Measurements from ENCODE around the gene HSD11B1.

HSD11B1 gene

DNA sequence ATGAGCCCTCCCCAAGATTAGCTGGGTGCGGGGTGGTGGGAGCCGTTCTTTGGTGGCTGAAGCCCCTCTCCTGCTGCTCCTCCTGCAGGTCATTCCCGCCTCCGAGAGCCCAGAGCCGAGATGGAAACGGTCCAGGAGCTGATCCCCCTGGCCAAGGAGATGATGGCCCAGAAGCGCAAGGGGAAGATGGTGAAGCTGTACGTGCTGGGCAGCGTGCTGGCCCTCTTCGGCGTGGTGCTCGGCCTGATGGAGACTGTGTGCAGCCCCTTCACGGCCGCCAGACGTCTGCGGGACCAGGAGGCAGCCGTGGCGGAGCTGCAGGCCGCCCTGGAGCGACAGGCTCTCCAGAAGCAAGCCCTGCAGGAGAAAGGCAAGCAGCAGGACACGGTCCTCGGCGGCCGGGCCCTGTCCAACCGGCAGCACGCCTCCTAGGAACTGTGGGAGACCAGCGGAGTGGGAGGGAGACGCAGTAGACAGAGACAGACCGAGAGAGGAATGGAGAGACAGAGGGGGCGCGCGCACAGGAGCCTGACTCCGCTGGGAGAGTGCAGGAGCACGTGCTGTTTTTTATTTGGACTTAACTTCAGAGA lies 29.0 kb upstream of the HSD11B1 start:
- TF ChIP-seq, protein P1, sequence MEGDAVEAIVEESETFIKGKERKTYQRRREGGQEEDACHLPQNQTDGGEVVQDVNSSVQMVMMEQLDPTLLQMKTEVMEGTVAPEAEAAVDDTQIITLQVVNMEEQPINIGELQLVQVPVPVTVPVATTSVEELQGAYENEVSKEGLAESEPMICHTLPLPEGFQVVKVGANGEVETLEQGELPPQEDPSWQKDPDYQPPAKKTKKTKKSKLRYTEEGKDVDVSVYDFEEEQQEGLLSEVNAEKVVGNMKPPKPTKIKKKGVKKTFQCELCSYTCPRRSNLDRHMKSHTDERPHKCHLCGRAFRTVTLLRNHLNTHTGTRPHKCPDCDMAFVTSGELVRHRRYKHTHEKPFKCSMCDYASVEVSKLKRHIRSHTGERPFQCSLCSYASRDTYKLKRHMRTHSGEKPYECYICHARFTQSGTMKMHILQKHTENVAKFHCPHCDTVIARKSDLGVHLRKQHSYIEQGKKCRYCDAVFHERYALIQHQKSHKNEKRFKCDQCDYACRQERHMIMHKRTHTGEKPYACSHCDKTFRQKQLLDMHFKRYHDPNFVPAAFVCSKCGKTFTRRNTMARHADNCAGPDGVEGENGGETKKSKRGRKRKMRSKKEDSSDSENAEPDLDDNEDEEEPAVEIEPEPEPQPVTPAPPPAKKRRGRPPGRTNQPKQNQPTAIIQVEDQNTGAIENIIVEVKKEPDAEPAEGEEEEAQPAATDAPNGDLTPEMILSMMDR (IDR thresholded peaks at IDR 0.05; ENCODE audit: low read depth, low read length): no peak
- no peak for DNase-seq (ENCODE audit: extremely low read depth, low read depth)

DNA sequence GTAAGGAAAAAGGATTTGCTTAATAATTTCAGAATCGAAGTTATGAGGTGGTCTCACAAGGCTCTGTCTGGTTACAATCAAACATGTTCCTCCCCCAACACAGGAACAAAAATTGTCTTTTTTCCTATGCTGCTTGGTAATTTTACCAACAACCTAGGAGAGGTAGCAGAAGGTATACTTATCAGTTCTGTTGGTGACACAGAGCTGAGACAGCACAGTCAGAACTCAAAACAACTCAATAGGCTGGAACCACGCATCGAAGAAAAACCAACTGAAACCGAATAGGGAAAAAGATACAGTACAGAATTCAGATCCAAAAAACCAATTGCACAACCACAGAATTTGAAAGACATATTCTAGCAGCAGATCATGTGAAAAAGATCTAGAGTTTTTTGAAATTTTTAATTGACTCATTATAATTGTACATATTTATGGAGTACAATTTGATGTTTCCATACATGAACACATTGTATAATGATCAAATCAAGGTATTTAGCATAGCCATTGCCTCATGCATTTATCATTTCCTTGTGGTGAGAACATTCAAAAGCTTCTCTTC lies 25.6 kb upstream of the HSD11B1 start:
- no peak for DNase-seq (ENCODE audit: extremely low read depth, low read depth)
- TF ChIP-seq, protein P1 (IDR thresholded peaks at IDR 0.05; ENCODE audit: low read depth, low read length): no peak

DNA sequence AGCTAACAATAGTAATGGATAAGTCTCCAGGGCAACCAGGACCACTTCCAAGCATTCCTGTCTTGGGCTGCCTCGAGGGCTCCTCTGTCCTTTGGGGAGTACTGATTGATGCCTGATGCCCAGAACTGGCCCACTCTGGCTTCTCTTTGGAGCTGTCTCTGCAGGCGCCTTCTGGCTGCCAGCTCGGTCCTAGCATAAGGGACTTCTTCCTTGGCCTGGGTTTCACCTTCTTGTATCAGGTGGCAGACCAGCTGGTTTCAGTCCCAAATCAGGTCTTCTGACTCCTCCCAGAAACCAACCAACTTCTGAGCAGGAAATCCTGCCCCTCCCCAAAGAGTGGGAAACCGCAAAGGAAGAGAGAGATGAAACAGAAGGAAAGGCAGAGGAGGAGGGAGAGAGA lies 18.8 kb upstream of the HSD11B1 start:
- DNase-seq (ENCODE audit: extremely low read depth, low read depth): no peak
- TF ChIP-seq, protein P1 (IDR thresholded peaks at IDR 0.05; ENCODE audit: low read depth, low read length): no peak

DNA sequence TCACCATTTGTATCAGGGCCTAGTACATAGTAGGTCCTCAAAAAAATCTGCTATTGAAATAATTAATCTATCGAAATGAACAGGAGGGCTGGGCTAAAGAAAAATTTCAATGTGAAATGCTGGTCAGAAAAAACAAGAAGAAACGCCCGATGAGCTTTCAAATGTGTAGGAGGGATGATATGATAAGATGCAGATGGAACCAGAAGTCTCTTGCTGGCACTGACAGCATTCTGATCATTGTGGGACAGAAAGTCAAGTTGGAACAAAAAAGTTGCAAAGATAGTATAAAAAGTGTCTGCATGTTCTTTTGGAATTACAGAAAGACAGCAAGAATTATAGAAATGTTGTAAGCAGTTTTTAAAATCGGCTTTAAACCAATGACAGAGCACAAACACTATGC lies 18.3 kb upstream of the HSD11B1 start:
- no peak for DNase-seq (ENCODE audit: extremely low read depth, low read depth)
- TF ChIP-seq, protein P1 (IDR thresholded peaks at IDR 0.05; ENCODE audit: low read depth, low read length): no peak

DNA sequence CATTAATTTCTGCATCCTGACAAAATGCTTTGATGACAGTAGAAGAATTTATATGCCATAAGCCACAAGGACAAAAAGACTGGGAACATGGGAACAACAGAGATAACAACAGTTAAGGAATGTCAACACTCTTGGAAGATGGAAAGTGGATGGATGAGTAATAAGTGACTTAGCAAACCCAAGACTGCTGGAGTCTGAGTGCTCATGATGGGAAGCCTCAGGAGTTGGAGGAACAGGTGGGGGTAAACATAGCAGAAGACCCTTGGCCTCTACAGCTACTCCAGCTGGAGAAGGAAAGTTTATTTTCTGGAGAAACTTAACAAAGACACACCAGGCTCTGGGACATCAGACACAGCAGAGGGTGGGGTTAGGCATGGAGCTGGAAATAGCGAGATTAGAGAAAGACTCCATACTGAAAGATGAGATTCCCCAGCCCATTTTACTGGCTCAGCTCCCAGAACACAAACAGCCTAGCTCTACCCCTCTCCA lies 15.9 kb upstream of the HSD11B1 start:
- no peak for DNase-seq (ENCODE audit: extremely low read depth, low read depth)
- TF ChIP-seq, protein P1 (IDR thresholded peaks at IDR 0.05; ENCODE audit: low read depth, low read length): no peak

DNA sequence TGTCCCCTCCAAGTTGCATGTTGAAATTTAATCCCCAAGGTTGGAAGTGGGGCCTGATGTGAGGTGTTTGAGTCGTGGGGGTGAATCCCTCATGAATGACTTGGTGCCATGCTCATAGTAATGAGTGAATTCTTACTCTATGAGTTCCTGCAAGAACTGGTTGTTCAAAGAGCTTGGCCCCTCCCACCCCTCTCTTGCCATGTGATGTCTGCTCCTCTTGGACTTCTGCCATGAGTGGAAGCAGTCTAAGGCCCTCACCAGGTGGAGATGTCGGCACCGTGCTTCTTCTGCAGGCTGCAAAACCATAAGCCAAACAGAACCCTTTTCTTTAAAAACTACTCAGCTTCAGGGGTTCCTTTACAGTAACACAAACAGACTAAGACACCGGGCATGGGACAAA lies 15.2 kb upstream of the HSD11B1 start:
- no peak for DNase-seq (ENCODE audit: extremely low read depth, low read depth)
- TF ChIP-seq, protein P1 (IDR thresholded peaks at IDR 0.05; ENCODE audit: low read depth, low read length): no peak

DNA sequence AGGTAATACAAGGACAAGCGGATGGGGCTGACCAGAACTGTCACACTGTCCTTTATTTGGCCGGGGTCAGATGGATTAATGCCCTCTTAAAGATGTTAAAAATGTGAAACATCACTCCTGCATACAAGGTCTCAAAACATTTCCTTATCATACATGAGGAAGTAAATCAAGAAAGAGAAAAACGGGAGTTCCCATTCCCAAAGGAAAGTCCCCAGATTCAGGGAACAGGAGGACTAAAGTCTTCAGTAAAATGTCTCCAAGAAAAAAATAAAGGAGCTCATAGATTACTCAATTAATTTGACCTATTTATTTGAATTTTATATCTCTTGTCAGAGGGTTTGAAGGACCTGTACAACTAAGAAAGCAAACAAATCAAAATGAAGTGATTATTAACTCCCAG lies 13.4 kb upstream of the HSD11B1 start:
- DNase-seq (ENCODE audit: extremely low read depth, low read depth): no peak
- TF ChIP-seq, protein P1 (IDR thresholded peaks at IDR 0.05; ENCODE audit: low read depth, low read length): no peak
